ENCODE measurements around the gene PLEKHO2. TPM values are rescaled to one million over a fixed set of nuclear protein-coding genes. Genes with fewer than 3 reads are reported as not detected.

PLEKHO2 gene
- polyA plus RNA-seq, 1 of the 3 experiments (the other 2 are of a cell fraction), result 7.8 TPM

DNA sequence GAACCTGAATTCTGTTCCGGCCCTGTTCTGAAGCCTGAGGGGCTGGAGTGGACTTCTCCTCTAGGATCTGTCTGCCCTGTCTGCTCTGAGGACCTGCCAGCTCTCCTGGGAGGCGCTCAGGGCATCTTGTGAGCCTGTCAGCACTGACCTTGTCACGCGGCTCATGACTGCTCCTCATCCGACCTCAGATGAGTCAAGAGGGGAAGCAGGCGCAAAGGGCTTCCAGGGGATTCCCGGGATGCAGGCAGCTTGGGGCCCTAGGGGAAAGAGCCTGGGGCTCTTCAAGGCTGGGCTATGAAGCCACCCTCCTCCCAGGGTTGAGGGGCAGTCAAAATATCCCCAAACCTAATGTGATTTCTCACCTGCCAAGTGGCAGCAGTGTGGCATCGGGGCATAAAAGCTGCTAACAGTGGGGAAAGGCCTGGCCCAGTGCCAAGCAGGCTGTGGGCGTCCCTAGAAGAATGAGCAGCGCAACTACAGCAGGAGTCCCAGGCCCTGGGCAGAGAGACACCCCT lies 42.3 kb downstream of the PLEKHO2 start:
- Histone ChIP-seq H3K4me2 (0 out of 2 replicates have a peak overlapping the region, but pooled peaks have one; percentile 29), H2AFZ (ENCODE audit: low read depth) (peak overlapping the region; percentile 20; the same call in 1 of the 2 replicates)
- TF ChIP-seq RAD21 (IDR thresholded peaks at IDR 0.05; ENCODE audit: low read length), result no peak
- TF ChIP-seq JUND (IDR thresholded peaks at IDR 0.05), result peak; percentile 19; the same call in 1 of the 2 replicates
- TF ChIP-seq SIN3A (IDR thresholded peaks at IDR 0.05; ENCODE audit: borderline replicate concordance, low read depth, low read length), result no peak
- TF ChIP-seq ELF1 (IDR thresholded peaks at IDR 0.05), result no peak
- TF ChIP-seq, protein P1, sequence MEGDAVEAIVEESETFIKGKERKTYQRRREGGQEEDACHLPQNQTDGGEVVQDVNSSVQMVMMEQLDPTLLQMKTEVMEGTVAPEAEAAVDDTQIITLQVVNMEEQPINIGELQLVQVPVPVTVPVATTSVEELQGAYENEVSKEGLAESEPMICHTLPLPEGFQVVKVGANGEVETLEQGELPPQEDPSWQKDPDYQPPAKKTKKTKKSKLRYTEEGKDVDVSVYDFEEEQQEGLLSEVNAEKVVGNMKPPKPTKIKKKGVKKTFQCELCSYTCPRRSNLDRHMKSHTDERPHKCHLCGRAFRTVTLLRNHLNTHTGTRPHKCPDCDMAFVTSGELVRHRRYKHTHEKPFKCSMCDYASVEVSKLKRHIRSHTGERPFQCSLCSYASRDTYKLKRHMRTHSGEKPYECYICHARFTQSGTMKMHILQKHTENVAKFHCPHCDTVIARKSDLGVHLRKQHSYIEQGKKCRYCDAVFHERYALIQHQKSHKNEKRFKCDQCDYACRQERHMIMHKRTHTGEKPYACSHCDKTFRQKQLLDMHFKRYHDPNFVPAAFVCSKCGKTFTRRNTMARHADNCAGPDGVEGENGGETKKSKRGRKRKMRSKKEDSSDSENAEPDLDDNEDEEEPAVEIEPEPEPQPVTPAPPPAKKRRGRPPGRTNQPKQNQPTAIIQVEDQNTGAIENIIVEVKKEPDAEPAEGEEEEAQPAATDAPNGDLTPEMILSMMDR (IDR thresholded peaks at IDR 0.05), result no peak
- no peak for TF ChIP-seq FOXM1 (IDR thresholded peaks at IDR 0.05; ENCODE audit: low read depth)
- TF ChIP-seq, protein P2, sequence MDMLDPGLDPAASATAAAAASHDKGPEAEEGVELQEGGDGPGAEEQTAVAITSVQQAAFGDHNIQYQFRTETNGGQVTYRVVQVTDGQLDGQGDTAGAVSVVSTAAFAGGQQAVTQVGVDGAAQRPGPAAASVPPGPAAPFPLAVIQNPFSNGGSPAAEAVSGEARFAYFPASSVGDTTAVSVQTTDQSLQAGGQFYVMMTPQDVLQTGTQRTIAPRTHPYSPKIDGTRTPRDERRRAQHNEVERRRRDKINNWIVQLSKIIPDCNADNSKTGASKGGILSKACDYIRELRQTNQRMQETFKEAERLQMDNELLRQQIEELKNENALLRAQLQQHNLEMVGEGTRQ (IDR thresholded peaks at IDR 0.05; ENCODE audit: borderline replicate concordance, low read depth, low read length), result no peak
- TF ChIP-seq FOXJ3 (CRISPR knock-in tag; IDR thresholded peaks at IDR 0.05), result no peak
- no peak for TF ChIP-seq TAF1 (IDR thresholded peaks at IDR 0.05; ENCODE audit: borderline replicate concordance, low read depth, low read length)
- TF ChIP-seq, protein P3, sequence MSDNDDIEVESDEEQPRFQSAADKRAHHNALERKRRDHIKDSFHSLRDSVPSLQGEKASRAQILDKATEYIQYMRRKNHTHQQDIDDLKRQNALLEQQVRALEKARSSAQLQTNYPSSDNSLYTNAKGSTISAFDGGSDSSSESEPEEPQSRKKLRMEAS (IDR thresholded peaks at IDR 0.05; ENCODE audit: low read depth), result peak; percentile 74; the same call in 1 of the 2 replicates
- TF ChIP-seq, protein P4, sequence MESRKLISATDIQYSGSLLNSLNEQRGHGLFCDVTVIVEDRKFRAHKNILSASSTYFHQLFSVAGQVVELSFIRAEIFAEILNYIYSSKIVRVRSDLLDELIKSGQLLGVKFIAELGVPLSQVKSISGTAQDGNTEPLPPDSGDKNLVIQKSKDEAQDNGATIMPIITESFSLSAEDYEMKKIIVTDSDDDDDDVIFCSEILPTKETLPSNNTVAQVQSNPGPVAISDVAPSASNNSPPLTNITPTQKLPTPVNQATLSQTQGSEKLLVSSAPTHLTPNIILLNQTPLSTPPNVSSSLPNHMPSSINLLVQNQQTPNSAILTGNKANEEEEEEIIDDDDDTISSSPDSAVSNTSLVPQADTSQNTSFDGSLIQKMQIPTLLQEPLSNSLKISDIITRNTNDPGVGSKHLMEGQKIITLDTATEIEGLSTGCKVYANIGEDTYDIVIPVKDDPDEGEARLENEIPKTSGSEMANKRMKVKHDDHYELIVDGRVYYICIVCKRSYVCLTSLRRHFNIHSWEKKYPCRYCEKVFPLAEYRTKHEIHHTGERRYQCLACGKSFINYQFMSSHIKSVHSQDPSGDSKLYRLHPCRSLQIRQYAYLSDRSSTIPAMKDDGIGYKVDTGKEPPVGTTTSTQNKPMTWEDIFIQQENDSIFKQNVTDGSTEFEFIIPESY (IDR thresholded peaks at IDR 0.05; ENCODE audit: borderline replicate concordance, low read depth), result no peak
- TF ChIP-seq TCF12 (IDR thresholded peaks at IDR 0.05), result peak; percentile 40; the same call in 1 of the 2 replicates
- TF ChIP-seq NFIC (IDR thresholded peaks at IDR 0.05; ENCODE audit: borderline replicate concordance), result peak; percentile 84
- TF ChIP-seq YY1 (IDR thresholded peaks at IDR 0.05; ENCODE audit: low read depth), result no peak
- TF ChIP-seq GABPA (IDR thresholded peaks at IDR 0.05; ENCODE audit: low read depth), result no peak
- no peak for TF ChIP-seq EZH2phosphoT487 (IDR thresholded peaks at IDR 0.05; ENCODE audit: borderline replicate concordance, low read depth)
- TF ChIP-seq EP300 (IDR thresholded peaks at IDR 0.05; ENCODE audit: borderline replicate concordance in 1 of 2, low read depth in 1 of 2, low read length in 1 of 2), result peak in 1 of 2 experiments; percentile 21; a peak in 1 of 4 replicates
- TF ChIP-seq TEAD4 (IDR thresholded peaks at IDR 0.05; ENCODE audit: borderline replicate concordance, insufficient read depth), result no peak
- TF ChIP-seq POLR2AphosphoS5 (IDR thresholded peaks at IDR 0.05; ENCODE audit: low read depth, low read length), result no peak
- TF ChIP-seq, protein P5, sequence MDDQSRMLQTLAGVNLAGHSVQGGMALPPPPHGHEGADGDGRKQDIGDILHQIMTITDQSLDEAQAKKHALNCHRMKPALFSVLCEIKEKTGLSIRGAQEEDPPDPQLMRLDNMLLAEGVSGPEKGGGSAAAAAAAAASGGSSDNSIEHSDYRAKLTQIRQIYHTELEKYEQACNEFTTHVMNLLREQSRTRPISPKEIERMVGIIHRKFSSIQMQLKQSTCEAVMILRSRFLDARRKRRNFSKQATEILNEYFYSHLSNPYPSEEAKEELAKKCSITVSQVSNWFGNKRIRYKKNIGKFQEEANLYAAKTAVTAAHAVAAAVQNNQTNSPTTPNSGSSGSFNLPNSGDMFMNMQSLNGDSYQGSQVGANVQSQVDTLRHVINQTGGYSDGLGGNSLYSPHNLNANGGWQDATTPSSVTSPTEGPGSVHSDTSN (IDR thresholded peaks at IDR 0.05), result peak; percentile 74
- TF ChIP-seq, protein P6, sequence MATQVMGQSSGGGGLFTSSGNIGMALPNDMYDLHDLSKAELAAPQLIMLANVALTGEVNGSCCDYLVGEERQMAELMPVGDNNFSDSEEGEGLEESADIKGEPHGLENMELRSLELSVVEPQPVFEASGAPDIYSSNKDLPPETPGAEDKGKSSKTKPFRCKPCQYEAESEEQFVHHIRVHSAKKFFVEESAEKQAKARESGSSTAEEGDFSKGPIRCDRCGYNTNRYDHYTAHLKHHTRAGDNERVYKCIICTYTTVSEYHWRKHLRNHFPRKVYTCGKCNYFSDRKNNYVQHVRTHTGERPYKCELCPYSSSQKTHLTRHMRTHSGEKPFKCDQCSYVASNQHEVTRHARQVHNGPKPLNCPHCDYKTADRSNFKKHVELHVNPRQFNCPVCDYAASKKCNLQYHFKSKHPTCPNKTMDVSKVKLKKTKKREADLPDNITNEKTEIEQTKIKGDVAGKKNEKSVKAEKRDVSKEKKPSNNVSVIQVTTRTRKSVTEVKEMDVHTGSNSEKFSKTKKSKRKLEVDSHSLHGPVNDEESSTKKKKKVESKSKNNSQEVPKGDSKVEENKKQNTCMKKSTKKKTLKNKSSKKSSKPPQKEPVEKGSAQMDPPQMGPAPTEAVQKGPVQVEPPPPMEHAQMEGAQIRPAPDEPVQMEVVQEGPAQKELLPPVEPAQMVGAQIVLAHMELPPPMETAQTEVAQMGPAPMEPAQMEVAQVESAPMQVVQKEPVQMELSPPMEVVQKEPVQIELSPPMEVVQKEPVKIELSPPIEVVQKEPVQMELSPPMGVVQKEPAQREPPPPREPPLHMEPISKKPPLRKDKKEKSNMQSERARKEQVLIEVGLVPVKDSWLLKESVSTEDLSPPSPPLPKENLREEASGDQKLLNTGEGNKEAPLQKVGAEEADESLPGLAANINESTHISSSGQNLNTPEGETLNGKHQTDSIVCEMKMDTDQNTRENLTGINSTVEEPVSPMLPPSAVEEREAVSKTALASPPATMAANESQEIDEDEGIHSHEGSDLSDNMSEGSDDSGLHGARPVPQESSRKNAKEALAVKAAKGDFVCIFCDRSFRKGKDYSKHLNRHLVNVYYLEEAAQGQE (IDR thresholded peaks at IDR 0.05; ENCODE audit: low read depth, low read length), result no peak
- TF ChIP-seq, protein P7, sequence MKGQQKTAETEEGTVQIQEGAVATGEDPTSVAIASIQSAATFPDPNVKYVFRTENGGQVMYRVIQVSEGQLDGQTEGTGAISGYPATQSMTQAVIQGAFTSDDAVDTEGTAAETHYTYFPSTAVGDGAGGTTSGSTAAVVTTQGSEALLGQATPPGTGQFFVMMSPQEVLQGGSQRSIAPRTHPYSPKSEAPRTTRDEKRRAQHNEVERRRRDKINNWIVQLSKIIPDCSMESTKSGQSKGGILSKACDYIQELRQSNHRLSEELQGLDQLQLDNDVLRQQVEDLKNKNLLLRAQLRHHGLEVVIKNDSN (IDR thresholded peaks at IDR 0.05; ENCODE audit: borderline replicate concordance, low read depth), result 0 out of 2 replicates have a peak, but pooled peaks have one; percentile 13
- peak; percentile 47; the same call in 1 of the 2 replicates for TF ChIP-seq FOSL2 (IDR thresholded peaks at IDR 0.05; ENCODE audit: borderline replicate concordance, low read depth)

More for the DNA sequence above, 42.3 kb downstream of the PLEKHO2 start:
- Histone ChIP-seq H3F3A (replicated peaks; ENCODE audit: insufficient read depth) (peaks cover 7% of the 10 kb centered on the region), H4K20me1 (ENCODE audit: insufficient read depth) (no peaks in the 10 kb centered on the region), H3K4me1 (ENCODE audit: control insufficient read depth in 1 of 2, insufficient read depth in 2 of 2, low read depth in 1 of 2, low read length in 1 of 2) (peaks cover 9 to 23% of the 10 kb centered on the region in 2 experiments; a peak in 3 of 4 replicates), H3K9ac (no peak overlapping the region; the same call in 1 of the 2 replicates), H3K79me2 (ENCODE audit: insufficient read depth) (no peaks in the 10 kb centered on the region), H3K9me2 (no peaks in the 10 kb centered on the region), H3K36me3 (replicated peaks in 1 of 2; ENCODE audit: control insufficient read depth in 1 of 2, insufficient read depth in 2 of 2, low read length in 1 of 2) (no peaks in the 10 kb centered on the region), H3K4me3 (ENCODE audit: low read depth in 2 of 2, low read length in 1 of 2) (no peak overlapping the region), H3K9me3 (no peaks in the 10 kb centered on the region), H3K27me3 (ENCODE audit: insufficient read depth) (no peaks in the 10 kb centered on the region), H3K27ac (ENCODE audit: low read depth in 2 of 2, low read length in 1 of 2) (peak overlapping the region in 1 of 2 experiments; percentile 53; a peak in 2 of 4 replicates)
- POLR2A ChIA-PET, result no interaction called here
- peak; percentile 58 for DNase-seq
- WGBS (ENCODE audit: low lambda C conversion rate), result 27% methylated on average over 10 of the region's 10 CpGs
- CTCF ChIA-PET, result no interaction called here
